Measurements from ENCODE around the gene KIRREL1.
A peak's percentile ranks its signal among the peaks of the same experiment; 100 is the strongest.

Gene KIRREL1

DNA sequence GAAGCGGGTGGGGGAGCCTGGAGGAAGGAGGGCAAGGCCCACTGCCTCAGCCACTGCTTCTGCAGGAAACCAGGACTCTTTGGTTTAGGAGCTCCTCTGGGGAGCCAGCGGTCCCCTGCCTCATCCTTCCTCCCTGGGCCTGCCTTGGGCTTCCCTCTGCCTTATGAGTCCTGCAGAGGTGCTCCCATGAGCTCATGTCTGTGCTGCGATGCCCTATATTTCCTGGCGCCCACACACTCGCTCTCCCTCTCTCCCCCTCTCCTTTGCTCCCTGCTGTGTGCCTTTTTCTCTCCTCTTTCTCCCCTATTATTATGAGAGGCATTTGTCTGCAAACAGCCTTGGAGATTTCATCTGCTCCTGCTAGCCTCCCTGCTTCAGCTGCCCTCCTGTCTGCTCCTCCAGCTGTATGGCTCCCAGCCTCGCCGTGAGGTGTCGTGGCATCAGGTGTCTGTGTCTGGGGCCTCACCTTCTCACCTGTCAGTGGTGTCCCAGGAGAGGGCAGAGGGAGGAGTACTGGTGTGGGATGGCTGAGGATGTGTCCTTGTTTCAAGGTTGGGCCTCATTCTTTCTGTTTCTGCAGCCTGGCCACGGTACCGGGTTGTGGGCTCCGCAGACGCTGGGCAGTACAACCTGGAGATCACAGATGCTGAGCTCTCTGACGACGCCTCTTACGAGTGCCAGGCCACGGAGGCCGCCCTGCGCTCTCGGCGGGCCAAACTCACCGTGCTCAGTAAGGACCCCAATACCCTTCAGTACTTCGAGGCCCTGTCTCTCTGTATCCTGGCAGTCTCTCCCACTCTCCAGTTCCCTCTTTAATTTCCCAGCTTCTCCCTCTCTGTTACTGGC lies 84.2 kb downstream of the KIRREL1 start:
- DNase-seq: no peak

DNA sequence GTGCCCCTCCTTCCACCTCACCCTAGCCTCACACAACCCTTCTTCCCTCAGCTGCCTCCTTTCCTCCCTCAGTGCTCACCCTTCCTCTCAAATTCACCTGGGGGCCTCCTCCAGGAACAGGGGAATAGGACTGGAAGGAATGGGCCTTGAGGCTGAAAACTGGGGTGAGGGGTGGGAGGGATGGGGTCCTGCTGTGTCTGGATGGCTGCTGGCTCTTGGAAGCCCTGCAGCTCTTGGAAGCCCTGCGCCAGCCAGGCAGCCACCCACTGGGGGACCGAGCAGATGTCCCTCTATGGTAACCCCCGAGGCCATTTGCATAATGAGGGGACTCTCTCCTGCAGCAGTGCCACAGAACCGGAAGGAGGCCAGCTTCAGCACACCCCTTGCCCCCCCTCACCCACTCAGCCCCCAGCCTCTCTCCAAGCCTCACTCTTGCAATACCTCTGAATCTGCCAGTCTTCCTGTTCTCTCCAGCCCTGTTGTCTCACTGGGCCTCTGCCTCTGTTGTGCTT lies 85.2 kb downstream of the KIRREL1 start:
- DNase-seq: no peak

DNA sequence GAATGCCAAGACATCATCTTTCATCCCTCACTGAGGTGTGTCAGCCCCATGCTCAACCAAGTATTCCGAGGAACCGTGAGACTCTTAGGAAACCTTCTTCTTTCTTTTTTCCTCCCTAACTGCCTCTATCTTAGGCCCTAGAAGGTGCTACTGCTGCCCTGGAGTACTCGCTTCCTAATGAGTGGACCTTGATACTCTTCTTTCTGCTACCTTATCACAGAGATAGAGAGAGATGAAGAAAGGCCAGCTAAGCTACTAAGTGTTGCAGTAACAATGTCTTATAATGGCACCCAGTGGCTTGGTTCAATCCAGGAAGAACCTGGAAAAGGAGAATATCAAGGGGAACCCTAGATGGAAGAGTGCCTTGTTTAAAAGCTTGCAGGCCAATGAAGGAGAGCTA lies 86.6 kb downstream of the KIRREL1 start:
- DNase-seq: no peak

- no peak for DNase-seq
These were observed 90.9 kb downstream of the KIRREL1 start for GRCh38 chr1:158084336-158084735.

GRCh38 chr1:158084747-158085146 lies 91.3 kb downstream of the KIRREL1 start:
- no peak for DNase-seq

DNA sequence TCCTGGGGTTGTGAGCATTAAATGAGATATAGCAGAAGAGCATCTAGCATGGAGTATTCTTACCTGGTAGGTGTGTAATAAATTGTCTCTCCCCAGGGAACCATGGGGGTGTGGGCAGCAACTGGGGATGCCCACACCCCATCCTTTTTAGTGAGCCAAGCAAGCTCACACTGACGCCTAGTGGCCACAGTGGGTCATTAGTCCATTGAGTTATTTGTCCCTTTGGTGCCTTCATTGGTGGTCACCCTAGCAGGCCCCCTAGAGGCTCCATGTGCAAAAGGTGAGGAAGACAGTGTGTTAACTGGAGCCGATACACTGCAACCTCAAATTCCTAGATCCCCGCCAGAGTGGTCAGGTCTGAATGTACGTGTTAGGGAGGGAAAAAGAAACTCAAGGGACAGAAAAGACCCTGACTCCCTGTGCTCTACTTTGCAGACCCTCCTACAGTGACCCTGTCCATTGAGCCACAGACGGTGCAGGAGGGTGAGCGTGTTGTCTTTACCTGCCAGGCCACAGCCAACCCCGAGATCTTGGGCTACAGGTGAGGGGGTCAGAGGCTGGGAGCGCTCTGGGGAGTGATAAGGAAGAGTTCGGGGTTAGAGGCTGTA lies 94.0 kb downstream of the KIRREL1 start:
- DNase-seq: no peak

- no peak for DNase-seq
These were observed 96.0 kb downstream of the KIRREL1 start for GRCh38 chr1:158089476-158089875.

- DNase-seq: no peak
These were observed 96.6 kb downstream of the KIRREL1 start for GRCh38 chr1:158089925-158090637.

- no peak for DNase-seq
These were observed 99.9 kb downstream of the KIRREL1 start for GRCh38 chr1:158093376-158093775.

- no peak for DNase-seq
These were observed 101.1 kb downstream of the KIRREL1 start for GRCh38 chr1:158094571-158094970.

- DNase-seq: peak in 2 of 6 experiments; percentile 10 to 20
These were observed 102.4 kb downstream of the KIRREL1 start for GRCh38 chr1:158095737-158096335.

GRCh38 chr1:158098256-158098655 lies 104.8 kb downstream of the KIRREL1 start:
- DNase-seq: no peak

DNA sequence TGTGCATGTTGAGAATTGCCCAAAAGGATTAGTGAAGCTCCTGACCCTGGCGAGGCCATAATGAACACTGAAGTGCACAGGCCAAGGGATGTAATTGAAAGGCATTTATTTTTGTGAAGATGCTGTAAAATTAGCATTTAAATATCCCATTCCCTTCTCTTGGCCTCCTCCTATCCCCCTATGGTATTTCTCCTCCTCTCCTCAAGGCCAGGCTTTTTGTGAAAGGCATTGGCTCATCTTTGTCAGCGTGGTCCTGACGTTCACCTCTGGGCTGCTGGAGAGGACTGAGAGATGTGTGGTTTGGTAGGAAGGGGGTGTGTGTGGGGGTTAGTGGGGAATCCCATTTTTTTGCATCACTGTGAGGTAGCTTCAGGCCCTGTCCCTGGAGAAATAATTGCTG lies 105.7 kb downstream of the KIRREL1 start:
- DNase-seq: no peak

GRCh38 chr1:158100498-158100897 lies 107.1 kb downstream of the KIRREL1 start:
- no peak for DNase-seq

- no peak for DNase-seq
These were observed 108.0 kb downstream of the KIRREL1 start for GRCh38 chr1:158101455-158101854.

DNA sequence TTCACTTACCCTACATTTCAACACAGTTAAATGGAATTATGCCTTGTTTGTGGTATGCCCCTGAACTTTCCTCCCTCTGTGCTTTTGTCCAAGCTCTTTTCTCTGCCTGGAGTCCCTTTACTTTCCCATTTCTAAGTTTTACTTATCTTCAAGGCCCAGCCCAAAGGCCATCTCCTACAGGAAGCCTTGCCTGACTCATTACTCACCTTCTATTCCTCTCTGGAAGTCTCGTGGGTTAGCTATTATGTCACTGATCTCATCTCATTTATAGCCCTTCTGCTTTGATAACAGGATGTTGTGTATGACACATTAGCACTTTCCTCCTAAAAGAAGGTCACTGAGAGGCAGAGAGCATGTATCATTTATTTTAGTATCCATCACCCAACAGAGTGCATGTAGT lies 108.5 kb downstream of the KIRREL1 start:
- no peak for DNase-seq

DNA sequence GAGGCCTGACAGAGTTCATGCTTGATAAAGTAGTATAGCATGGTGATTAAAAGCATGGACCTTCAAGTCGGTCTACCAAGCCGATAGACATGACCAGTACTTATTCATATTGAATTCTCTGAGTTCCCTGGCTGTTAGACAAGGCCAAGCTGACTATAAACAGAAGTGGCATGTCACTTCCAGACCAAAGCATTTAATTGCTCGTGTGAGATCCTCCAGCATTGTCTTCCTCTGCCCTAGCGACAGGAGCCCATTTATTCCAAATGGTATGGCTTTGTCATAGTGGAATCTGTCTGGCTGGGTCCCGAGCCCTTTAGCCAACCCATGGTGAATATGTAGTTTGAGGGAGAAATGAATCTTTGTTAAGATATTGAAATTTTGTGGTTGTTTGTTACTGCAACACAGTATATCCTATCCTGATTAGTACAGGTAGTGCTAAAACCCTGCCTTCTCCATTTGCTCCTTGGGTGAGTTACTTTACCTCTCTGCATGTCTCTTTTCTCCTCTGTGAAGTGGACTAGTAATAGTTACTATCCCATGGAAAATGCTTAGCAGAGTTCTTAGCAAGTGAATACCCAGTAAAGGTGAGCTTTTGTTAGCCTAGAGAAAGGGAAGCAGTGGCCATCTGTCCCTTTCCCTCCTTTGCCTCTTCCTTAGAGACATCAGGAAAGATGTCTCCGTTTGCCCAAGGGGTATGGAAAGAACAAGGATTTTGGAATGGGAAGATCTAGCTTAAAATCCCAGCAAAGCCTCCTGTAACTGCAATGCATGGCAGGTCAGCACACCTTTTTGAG lies 109.6 kb downstream of the KIRREL1 start:
- no peak for DNase-seq

GRCh38 chr1:158103861-158104522 lies 110.5 kb downstream of the KIRREL1 start:
- DNase-seq: no peak

- DNase-seq: no peak
These were observed 111.4 kb downstream of the KIRREL1 start for GRCh38 chr1:158104891-158105290.

GRCh38 chr1:158105352-158106095 lies 112.1 kb downstream of the KIRREL1 start:
- no peak for DNase-seq

DNA sequence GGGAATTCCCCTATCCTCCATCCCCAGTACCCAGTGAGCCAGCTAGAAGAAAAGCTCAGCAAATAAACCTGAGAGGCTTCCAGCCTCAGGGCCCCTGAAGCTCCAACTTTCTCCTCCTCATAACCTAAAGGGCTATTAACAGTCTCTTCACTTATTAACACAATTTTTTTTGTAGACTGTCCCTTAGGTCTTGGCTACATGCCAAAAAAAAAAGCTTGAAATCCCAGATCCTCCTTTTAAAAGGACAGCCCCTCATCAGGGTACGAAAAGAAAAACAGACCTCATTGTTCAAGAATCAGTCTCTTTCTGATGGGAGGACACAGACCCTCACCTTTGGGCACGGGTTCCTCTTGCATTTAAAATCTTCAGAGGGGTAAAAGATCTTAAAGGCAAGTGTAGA lies 114.5 kb downstream of the KIRREL1 start:
- DNase-seq: no peak

All from stimulated activated naive CD4-positive, alpha-beta T cell (primary cell).